ENCODE results near the gene CCL5.

DNA sequence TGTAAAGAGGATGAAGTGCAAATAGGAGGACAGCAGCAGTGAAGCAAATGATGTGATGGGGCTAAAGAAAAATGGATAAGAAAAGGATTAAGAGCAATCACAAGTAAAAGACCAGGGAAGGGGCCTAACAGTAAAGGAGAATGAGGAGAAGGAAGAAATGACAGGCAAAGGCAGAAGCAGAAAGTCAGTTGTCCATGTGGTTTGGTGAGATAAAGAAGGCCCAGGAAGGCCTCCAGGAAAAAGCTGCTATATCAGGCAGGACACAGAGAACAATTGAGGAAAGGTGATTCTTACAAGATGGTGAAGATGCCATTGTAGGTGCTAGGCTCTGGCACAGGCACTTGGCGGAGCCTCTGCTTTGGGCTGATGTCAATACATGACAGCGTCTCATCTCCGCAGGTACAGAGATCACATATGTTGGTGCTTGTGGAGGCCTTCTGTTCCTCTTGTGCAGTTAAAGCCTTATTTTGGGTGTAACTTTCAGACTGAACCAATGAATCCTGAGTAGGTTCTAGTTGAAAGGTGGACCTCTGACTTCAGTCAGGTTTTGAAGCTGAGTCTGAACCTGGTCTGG is 32.3 kb upstream of the CCL5 start:
- TF ChIP-seq POLR2A (IDR thresholded peaks at IDR 0.05): no peak
- TF ChIP-seq, protein P1, sequence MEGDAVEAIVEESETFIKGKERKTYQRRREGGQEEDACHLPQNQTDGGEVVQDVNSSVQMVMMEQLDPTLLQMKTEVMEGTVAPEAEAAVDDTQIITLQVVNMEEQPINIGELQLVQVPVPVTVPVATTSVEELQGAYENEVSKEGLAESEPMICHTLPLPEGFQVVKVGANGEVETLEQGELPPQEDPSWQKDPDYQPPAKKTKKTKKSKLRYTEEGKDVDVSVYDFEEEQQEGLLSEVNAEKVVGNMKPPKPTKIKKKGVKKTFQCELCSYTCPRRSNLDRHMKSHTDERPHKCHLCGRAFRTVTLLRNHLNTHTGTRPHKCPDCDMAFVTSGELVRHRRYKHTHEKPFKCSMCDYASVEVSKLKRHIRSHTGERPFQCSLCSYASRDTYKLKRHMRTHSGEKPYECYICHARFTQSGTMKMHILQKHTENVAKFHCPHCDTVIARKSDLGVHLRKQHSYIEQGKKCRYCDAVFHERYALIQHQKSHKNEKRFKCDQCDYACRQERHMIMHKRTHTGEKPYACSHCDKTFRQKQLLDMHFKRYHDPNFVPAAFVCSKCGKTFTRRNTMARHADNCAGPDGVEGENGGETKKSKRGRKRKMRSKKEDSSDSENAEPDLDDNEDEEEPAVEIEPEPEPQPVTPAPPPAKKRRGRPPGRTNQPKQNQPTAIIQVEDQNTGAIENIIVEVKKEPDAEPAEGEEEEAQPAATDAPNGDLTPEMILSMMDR (IDR thresholded peaks at IDR 0.05): no peak
